HL-60/S4 (cell line): ENCODE data around the gene RIT2.

Experiments used
- in situ Hi-C: fragments of 300-500 bp; cut with MboI; formaldehyde crosslinking; loops from 2 replicates; pipeline ENCODE4 v1.14.3; 2022; ENCODE audit warnings: low sequenced_read_pairs

RIT2 gene

DNA sequence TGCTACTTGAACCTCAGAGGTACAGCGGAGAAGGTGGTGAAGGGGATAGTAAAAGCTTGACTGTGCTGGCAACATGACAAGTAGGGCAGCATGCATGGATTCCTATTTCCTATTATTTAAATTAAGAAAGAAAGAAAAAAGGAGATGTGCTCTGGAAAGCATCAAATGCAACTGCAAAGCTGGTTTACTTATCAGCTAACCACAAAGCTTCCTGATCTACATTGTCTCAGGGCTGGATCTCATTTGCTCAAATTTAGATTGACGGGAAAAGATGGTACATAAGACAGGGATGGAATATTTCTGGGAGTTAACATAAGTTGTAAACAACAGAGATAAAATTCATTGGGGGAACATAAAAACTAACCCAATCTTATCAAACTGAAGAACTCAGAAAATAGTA lies 178.0 kb downstream of the RIT2 start:
- in situ Hi-C loops: no loop called here

DNA sequence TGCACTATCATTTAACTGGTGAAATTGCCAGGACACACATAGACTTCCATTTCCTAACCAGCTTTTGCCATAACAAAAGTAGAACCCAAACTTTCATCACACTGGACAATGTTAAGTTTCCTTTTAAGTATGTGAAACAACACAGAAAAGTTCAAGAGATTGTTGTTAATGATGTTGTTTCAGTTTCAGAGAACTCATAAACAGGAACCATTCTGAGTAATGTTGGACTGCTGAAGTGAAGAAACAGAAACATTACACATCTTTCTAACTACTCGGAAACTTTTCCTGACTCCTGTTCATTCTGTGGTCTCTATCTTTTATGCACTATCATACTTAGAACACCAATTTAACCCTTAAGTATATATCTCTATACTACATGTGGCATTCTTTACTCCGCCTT lies 179.2 kb downstream of the RIT2 start:
- in situ Hi-C loops: no loop called here

DNA sequence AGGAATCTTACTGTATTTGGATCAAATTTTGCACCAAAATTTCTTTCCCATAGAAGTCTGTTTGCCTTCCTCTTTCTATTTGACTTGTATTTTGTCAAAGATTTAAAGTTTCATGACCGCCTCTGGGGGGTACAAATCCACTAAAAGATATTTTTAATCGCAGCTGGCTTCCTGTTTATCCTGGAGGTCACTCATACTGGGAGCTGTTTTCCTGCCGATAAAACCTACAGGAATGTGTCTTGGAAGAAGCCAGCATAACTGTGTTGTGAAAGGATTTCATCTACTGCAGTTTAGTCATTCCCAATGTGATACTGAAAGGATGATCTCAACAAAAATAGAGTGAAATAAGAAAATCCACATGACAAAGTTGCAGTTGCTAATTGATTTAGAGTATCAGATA lies 184.0 kb downstream of the RIT2 start:
- in situ Hi-C loops: no loop called here

DNA sequence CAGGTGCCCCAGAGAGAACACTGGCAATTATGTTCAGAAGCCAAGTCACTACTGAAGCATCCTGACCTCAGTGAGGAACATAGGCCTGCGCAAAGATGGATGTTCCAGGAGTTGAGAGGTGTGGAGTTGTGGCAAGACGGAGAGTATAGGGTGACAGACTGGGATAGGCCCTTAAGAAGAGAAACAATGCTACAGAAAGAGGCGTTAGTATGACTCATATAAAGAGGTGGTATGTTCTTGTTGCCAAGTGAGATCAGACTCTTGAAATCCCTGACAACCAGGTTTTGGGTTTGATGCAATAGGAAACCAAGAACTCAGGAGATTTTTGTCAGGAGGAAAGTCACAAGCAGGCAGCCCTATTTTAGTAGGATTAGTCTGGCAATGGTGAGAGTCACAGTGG lies 185.6 kb downstream of the RIT2 start:
- in situ Hi-C loops: no loop called here

DNA sequence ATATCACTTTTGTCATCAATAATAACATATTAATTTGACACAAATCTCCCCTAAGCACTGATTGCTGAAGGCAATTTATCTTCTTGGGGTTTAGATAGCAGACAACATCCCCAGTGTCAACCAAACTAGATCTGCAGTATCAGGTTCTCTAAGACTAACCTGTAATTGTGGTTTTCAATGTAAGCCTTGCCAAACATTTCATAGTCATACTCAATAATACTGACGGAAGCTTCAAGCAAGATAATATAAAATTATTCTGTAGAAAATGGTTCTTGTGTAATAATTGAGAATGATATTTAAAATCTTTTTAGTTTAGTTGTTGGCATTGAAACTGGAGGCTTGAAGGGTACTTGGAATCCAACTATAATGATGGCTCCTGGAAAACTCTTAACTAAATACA lies 186.3 kb downstream of the RIT2 start:
- in situ Hi-C loops: no loop called here

DNA sequence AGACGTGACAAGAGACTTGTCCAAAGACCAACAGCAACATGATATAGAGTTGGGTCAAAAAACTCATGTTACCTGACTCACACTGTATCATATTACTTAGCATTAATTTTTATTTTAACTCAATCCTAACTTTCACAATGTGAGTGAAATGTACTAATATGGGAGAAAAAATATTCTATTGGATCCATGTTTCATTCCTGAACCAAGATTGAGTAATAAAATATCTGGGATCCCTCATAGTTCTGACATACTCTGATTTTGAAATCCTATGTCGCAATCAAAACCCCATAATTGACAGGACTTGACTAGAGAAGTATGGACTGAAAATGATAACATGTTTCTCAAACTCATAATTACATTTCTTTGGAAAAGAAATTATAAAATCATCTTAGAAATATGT lies 190.4 kb downstream of the RIT2 start:
- in situ Hi-C loops: no loop called here

- in situ Hi-C loops: no loop called here
These were observed 193.1 kb downstream of the RIT2 start for GRCh38 chr18:42922363-42922762.

GRCh38 chr18:42921226-42921737 lies 194.2 kb downstream of the RIT2 start:
- in situ Hi-C loops: no loop called here

DNA sequence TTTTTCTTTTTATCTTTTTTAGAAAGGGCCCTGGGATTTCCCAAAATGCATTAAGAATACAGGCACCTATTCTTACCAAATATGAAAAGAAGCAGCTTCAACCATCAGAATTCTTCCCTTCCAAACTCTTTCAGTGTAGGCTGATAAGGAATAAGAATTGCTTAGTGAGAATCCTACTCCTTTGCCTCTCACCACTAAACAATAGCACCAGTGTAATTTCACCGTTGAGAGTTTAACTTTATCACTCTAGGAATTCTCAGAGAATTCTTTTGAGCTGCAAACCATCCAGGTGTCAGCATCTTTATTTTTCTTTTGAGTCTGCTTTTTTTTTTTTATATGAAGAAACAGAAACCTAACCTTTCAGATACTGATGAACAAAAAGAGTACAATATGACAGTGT lies 194.9 kb downstream of the RIT2 start:
- in situ Hi-C loops: no loop called here

DNA sequence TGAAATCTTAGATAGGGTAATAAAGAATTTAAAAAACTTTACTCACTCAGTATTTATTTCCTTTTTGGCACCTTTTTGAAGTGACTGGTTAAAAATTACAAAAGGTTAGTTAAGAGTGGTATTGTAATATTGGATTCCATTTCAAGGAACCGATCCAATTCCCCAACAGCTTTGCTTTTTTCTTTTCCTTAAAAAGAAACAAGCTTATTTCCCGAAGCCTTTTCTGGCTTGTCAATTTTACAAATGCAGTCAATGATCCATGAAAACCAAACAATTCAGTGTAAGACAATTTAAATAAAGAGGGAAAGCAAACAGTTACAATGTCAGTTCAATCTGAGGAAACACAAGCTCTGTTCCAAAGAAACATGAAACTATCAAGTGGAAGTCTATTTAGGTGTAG lies 200.2 kb downstream of the RIT2 start:
- in situ Hi-C loops: no loop called here

- in situ Hi-C loops: no loop called here
These were observed 201.0 kb downstream of the RIT2 start for GRCh38 chr18:42914476-42914875.

DNA sequence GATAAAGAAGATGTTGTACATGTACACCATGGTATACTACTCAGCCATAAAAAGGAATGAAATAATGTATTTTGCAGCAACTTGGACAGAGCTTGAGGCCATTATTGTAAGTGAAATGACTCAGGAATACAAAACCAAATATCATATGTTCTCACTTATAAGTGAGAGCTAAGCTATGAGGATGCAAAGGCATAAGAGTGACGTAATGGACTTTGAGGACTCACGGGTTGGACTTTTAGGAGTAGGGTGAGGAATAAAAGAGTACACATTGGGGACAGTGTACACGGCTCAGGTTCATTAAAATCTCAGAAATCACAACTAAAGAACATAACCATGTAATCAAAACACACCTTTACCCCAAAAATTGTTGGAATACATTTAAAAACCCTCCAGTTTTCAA lies 206.4 kb downstream of the RIT2 start:
- in situ Hi-C loops: no loop called here

DNA sequence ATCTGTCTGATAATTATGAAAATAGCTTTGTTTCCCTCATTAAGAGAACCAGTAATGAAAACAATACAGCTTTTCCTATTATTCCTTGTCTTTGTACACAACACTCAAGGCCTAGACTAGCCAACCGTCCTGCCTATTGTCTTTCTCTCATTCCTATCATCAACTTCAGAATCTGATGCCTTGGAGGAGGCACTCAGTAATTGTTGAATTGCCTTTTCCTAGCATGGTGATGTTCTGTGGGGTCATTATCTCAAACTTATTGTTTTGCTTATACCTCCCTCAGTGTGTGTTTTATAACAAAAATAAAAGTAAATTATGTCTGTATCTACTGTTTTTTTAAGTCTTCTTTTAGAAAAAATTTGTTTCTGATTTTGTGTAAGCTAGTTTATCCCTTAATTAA lies 208.7 kb downstream of the RIT2 start:
- in situ Hi-C loops: no loop called here

- in situ Hi-C loops: no loop called here
These were observed 214.3 kb downstream of the RIT2 start for GRCh38 chr18:42901161-42901560.

DNA sequence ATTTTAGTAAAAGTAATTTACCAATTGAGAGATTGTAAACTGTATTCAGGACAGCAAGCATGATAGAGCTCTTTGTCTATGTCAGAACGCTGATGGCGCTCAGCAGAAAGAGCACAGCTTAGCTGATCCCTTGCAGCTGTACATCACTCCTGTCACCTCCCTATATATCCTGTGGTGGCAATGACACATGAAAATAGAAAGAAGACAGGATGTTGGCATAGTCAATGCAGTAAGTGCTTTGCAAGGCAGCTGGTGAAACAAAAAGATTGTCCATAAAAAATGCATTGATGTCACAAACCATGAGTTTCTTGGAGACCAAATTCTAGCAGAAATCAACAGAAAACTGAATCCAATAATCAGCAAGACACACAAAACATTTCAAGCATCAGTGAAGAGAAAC lies 221.5 kb downstream of the RIT2 start:
- in situ Hi-C loops: no loop called here

DNA sequence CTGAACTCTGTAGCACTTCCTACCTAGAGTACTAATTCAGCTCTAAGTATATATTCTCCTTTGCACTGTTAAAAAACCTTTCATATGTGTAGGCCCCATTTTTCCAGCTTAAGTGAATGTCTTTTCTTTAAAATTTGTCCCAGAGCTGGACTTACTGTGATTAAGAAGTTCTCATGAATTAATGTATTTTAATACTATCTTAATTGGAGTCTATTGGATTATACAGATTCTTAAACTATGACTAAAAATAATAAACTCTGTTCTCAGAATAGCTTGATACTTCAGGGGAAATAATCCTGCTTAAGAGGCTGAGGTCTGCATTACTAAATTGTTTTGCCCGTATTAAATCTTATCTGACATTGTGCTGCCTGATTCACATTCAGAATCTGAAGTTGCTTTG lies 223.3 kb downstream of the RIT2 start:
- in situ Hi-C loops: no loop called here

DNA sequence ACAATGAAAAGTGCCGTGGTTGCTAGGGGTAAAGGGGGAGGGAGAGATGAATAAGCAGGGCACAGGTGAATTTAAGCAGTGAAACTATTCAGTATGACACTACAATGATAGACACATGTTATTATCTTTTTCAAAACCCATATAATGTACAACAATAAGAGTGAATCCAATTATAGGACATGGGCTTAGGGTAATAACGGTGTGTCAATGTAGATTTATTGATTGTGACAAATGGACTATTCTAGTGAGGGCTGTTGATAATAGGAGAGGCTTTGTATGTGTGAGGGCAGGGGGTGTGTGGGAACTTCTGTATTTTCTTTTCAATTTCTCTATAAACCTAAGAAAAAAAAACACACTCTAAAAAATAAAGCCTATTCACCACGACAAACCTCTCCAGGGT lies 223.8 kb downstream of the RIT2 start:
- in situ Hi-C loops: no loop called here

- in situ Hi-C loops: no loop called here
These were observed 232.3 kb downstream of the RIT2 start for GRCh38 chr18:42883169-42883568.

GRCh38 chr18:42882122-42882521 lies 233.4 kb downstream of the RIT2 start:
- in situ Hi-C loops: no loop called here

DNA sequence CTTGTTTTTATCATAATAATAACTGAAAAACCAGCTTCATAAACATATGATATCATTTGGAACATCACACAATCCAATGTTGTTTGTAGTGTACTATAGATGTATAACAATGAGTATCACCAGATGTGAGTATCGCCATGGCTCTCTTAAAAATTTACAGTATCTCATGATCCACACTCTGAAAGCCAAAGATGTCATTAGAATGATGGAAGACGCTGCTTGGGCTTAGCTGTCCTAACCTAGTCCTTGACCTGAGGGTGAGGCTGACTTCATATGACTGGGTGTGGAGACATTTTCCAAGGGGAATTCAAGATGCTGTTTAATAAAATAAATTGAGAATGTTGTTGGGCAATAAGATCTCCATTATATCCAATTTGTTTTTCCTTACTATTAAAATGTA lies 242.6 kb downstream of the RIT2 start:
- in situ Hi-C loops: no loop called here

GRCh38 chr18:42864876-42865275 lies 250.6 kb downstream of the RIT2 start:
- in situ Hi-C loops: no loop called here

- in situ Hi-C loops: no loop called here
These were observed 254.2 kb downstream of the RIT2 start for GRCh38 chr18:42861271-42861670.

GRCh38 chr18:42860548-42860947 lies 254.9 kb downstream of the RIT2 start:
- in situ Hi-C loops: no loop called here

- in situ Hi-C loops: no loop called here
These were observed 255.5 kb downstream of the RIT2 start for GRCh38 chr18:42860011-42860410.
